ENCODE measurements around the gene RSBN1. TPM values are rescaled to one million over a fixed set of nuclear protein-coding genes. Genes with fewer than 3 reads are reported as not detected.
A peak's percentile ranks its signal among the peaks of the same experiment; 100 is the strongest.

The RSBN1 gene
- total and polyA plus RNA-seq, 10 of the 15 experiments (the other 5 are each of a cell fraction or from before 2014, with no cell fraction given) = 2.9 to 26.8 (median 11.5) TPM

DNA sequence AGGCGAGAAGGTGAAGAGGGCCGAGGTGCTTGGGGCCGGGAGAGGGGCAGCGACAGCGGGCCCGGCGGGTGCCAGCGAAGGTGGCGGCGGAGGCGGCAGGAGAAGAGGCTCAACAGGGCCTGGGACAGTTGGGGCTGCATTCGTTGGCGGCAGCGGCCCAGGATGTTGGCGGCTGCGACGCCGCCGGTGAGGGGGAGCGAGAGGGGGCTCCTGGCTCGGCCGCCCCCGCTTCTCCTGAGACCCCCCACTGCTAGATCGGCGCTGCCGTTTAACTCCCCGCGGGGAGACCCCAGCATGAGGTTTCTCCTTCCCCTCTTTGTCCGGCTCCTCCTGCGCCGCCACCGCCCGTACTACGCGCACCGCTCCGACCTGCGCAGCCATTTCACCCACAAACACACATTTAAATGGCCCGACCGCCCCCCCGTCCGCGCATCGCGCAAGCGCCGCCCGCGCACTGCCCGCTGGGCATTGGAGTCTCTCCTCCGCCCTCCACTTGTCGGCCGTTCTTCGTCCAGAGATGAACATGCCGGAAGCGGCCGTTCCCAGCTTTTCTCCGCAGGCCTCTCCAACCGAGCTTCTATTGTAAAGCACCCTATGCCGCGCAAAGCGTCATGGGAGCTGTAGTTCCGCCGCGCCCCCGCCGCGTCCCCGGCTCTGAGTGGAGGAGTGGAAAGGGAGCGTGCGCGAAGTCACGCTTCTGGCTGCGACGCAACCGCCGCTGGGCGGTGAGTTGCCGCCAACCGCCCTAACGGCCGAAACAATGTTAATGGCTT, at the start of gene RSBN1 (continued):
- TF ChIP-seq, protein P1, sequence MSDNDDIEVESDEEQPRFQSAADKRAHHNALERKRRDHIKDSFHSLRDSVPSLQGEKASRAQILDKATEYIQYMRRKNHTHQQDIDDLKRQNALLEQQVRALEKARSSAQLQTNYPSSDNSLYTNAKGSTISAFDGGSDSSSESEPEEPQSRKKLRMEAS (IDR thresholded peaks at IDR 0.05; ENCODE audit: low read depth, low read length) = peak; percentile 88; the same call in 1 of the 2 replicates
- TF ChIP-seq CBFB (IDR thresholded peaks at IDR 0.05; ENCODE audit: low read depth) (peak; percentile 79; the same call in 1 of the 2 replicates), RAD51 (IDR thresholded peaks at IDR 0.05) (no peak), SP1 (IDR thresholded peaks at IDR 0.05; ENCODE audit: low read depth, low read length) (peak; percentile 15), HCFC1 (IDR thresholded peaks at IDR 0.05; ENCODE audit: low read length) (peak; percentile 96), ASH2L (IDR thresholded peaks at IDR 0.05; ENCODE audit: borderline replicate concordance, low read depth) (no peak; the same call in 1 of the 2 replicates), TAF1 (IDR thresholded peaks at IDR 0.05; ENCODE audit: borderline replicate concordance, low read depth, low read length) (peak; percentile 96), KAT2A (conservative IDR thresholded peaks at IDR 0.05; ENCODE audit: control insufficient read depth, low read depth, low read length) (no peak), POLR2A (IDR thresholded peaks at IDR 0.05; ENCODE audit: low read depth, low read length) (peak; percentile 96), BHLHE40 (IDR thresholded peaks at IDR 0.05; ENCODE audit: borderline replicate concordance in 1 of 2, low read depth in 2 of 2, low read length in 1 of 2) (peak; percentile 93 to 97), RAD21 (IDR thresholded peaks at IDR 0.05; ENCODE audit: insufficient read depth, low read depth, low read length) (no peak), TARDBP (IDR thresholded peaks at IDR 0.05; ENCODE audit: borderline replicate concordance) (0 out of 2 replicates have a peak, but pooled peaks have one; percentile 75), CHD4 (IDR thresholded peaks at IDR 0.05) (no peak), SREBF2 (IDR thresholded peaks at IDR 0.05; ENCODE audit: low read length) (peak; percentile 28; the same call in 1 of the 2 replicates), MEF2B (IDR thresholded peaks at IDR 0.05; ENCODE audit: partially characterized antibody, poor library complexity, severe bottlenecking) (no peak), EGR1 (IDR thresholded peaks at IDR 0.05; ENCODE audit: borderline replicate concordance in 1 of 2, low read depth in 2 of 2, low read length in 2 of 2) (peak; percentile 16 to 93), SRF (IDR thresholded peaks at IDR 0.05; ENCODE audit: low read depth in 2 of 2, low read length in 2 of 2) (peak; percentile 68 to 85), FOXM1 (IDR thresholded peaks at IDR 0.05; ENCODE audit: low read depth, low read length) (no peak; the same call in none of the 2 replicates), RFX5 (IDR thresholded peaks at IDR 0.05; ENCODE audit: low read depth, low read length) (no peak), MTA3 (IDR thresholded peaks at IDR 0.05; ENCODE audit: borderline replicate concordance, low read length) (no peak; the same call in 1 of the 2 replicates)
- TF ChIP-seq, protein P2, sequence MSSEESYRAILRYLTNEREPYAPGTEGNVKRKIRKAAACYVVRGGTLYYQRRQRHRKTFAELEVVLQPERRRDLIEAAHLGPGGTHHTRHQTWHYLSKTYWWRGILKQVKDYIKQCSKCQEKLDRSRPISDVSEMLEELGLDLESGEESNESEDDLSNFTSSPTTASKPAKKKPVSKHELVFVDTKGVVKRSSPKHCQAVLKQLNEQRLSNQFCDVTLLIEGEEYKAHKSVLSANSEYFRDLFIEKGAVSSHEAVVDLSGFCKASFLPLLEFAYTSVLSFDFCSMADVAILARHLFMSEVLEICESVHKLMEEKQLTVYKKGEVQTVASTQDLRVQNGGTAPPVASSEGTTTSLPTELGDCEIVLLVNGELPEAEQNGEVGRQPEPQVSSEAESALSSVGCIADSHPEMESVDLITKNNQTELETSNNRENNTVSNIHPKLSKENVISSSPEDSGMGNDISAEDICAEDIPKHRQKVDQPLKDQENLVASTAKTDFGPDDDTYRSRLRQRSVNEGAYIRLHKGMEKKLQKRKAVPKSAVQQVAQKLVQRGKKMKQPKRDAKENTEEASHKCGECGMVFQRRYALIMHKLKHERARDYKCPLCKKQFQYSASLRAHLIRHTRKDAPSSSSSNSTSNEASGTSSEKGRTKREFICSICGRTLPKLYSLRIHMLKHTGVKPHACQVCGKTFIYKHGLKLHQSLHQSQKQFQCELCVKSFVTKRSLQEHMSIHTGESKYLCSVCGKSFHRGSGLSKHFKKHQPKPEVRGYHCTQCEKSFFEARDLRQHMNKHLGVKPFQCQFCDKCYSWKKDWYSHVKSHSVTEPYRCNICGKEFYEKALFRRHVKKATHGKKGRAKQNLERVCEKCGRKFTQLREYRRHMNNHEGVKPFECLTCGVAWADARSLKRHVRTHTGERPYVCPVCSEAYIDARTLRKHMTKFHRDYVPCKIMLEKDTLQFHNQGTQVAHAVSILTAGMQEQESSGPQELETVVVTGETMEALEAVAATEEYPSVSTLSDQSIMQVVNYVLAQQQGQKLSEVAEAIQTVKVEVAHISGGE (CRISPR knock-in tag; IDR thresholded peaks at IDR 0.05) = peak; percentile 67
- TF ChIP-seq, protein P3, sequence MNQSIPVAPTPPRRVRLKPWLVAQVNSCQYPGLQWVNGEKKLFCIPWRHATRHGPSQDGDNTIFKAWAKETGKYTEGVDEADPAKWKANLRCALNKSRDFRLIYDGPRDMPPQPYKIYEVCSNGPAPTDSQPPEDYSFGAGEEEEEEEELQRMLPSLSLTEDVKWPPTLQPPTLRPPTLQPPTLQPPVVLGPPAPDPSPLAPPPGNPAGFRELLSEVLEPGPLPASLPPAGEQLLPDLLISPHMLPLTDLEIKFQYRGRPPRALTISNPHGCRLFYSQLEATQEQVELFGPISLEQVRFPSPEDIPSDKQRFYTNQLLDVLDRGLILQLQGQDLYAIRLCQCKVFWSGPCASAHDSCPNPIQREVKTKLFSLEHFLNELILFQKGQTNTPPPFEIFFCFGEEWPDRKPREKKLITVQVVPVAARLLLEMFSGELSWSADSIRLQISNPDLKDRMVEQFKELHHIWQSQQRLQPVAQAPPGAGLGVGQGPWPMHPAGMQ (IDR thresholded peaks at IDR 0.05; ENCODE audit: borderline replicate concordance) = peak; percentile 60; the same call in 1 of the 2 replicates
- TF ChIP-seq, protein P4, sequence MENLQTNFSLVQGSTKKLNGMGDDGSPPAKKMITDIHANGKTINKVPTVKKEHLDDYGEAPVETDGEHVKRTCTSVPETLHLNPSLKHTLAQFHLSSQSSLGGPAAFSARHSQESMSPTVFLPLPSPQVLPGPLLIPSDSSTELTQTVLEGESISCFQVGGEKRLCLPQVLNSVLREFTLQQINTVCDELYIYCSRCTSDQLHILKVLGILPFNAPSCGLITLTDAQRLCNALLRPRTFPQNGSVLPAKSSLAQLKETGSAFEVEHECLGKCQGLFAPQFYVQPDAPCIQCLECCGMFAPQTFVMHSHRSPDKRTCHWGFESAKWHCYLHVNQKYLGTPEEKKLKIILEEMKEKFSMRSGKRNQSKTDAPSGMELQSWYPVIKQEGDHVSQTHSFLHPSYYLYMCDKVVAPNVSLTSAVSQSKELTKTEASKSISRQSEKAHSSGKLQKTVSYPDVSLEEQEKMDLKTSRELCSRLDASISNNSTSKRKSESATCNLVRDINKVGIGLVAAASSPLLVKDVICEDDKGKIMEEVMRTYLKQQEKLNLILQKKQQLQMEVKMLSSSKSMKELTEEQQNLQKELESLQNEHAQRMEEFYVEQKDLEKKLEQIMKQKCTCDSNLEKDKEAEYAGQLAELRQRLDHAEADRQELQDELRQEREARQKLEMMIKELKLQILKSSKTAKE (IDR thresholded peaks at IDR 0.05; ENCODE audit: low read depth, poor library complexity, severe bottlenecking) = no peak

Measured in GM12878 (cell line).